Measurements from ENCODE around the gene TOP1. TPM values are rescaled to one million over a fixed set of nuclear protein-coding genes. Genes with fewer than 3 reads are reported as not detected.
A peak's percentile ranks its signal among the peaks of the same experiment; 100 is the strongest.

Gene TOP1
- total RNA-seq, 1 donor from 2014 or later: 17.2 TPM

DNA sequence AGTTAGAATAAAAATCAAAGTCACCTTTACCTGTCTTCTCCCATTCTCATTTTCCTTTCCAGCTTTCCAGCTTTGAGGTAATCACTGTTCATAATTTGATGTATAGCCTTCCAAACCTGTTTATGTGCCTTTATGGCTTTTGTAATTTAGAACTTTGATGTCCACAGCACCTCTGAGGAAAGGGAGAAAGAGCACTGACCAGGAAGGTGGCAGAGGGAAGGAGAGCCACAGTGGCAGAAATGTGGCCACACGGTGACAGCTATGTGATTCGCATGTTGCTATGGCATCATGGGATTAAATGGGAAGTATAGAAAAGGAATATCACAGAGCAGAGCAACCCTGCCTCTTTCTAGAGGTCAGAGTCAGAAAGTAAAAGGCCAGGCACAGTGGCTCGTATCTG, 57.0 kb downstream of the TOP1 start:
- Histone ChIP-seq H3K27ac (ENCODE audit: low read depth, low read length) (no peak overlapping the region), H3K4me1 (ENCODE audit: control insufficient read depth in 3 of 3, insufficient read depth in 3 of 3, low read length in 3 of 3) (no peaks in the 10 kb centered on the region), H3K9me3 (ENCODE audit: control insufficient read depth in 3 of 3, low read length in 3 of 3) (no peaks in the 10 kb centered on the region), H3K9ac (ENCODE audit: low read depth in 1 of 3, low read length in 3 of 3) (no peak overlapping the region), H3K36me3 (ENCODE audit: control insufficient read depth in 3 of 3, insufficient read depth in 3 of 3, low read length in 3 of 3) (peaks cover 13 to 32% (median 20%) of the 10 kb centered on the region in 3 donors), H3K27me3 (ENCODE audit: control insufficient read depth in 3 of 3, insufficient read depth in 3 of 3, low read length in 3 of 3) (no peaks in the 10 kb centered on the region), H3K4me3 (ENCODE audit: low read length in 3 of 3) (no peak overlapping the region)

DNA sequence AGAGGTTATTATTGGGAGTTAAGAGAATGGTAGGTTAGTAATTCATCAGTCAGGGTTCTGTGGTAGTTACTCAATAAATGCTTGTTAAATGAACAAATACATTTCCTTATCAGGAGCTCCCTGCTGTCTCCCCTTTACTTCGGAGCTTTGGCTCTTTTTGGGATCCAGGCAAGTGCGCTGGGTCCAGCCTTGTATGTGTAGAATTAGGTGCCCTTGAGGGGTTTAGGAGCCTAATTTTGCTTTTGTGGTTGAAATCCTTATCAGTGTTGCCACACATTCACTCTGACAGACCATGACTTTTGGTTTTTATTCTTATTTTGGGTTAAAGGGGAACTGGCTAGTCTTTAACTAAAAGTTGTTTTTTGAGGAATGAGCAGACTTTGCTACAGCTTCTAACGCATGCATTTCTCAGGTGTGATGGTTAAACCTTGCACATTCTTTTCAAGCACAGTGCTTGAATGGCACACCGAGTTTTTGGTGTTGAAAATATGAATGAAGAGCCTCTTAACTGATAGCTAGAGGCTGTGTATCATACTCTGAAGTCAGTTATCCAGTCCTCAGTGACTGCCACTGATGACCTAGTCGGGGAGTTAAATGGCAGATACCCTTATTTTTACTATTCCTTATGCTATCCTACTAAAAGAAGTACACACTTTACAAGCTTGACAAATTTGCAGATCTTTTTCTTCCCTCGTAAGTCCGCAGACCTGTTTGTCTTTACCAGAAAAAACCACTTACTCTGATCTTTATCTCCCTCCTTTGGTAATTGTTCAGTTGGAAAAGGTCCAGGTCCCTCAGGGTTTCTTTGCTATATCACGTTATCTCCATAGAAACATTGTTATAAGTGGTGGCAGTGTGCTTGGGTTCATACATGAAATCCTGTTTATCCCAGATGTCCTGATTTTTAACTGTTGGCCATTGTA, 58.0 kb downstream of the TOP1 start:
- no peak overlapping the region for H3K4me3 ChIP-seq (ENCODE audit: low read length in 3 of 3)
- H3K36me3 ChIP-seq (ENCODE audit: control insufficient read depth in 3 of 3, insufficient read depth in 3 of 3, low read length in 3 of 3): peaks cover 13 to 24% (median 16%) of the 10 kb centered on the region in 3 donors
- H3K27ac ChIP-seq (ENCODE audit: low read depth, low read length): no peak overlapping the region
- H3K4me1 ChIP-seq (ENCODE audit: control insufficient read depth in 3 of 3, insufficient read depth in 3 of 3, low read length in 3 of 3): no peaks in the 10 kb centered on the region
- no peaks in the 10 kb centered on the region for H3K27me3 ChIP-seq (ENCODE audit: control insufficient read depth in 3 of 3, insufficient read depth in 3 of 3, low read length in 3 of 3)
- H3K9me3 ChIP-seq (ENCODE audit: control insufficient read depth in 3 of 3, low read length in 3 of 3): no peaks in the 10 kb centered on the region
- H3K9ac ChIP-seq (ENCODE audit: low read depth in 1 of 3, low read length in 3 of 3): no peak overlapping the region

DNA sequence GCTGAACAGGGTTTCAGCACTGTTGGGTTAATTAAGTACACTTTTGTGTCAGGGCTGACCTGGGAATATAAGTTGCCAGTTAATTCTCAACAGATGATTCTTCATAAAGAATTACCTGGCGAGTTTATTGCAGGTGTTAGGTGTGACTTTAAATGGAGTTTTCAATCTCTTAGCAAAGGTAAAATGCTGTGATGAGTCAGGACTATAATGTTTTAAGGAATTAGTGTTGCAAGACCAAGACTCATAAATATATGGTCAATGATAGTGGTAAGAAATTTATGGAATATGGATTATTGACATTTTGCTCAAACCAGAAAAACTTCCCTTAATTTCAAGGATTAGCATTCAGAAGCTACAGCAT, 58.7 kb downstream of the TOP1 start:
- Histone ChIP-seq H3K27ac (ENCODE audit: low read depth, low read length) (no peak overlapping the region), H3K9me3 (ENCODE audit: control insufficient read depth in 3 of 3, low read length in 3 of 3) (no peaks in the 10 kb centered on the region), H3K9ac (ENCODE audit: low read depth in 1 of 3, low read length in 3 of 3) (no peak overlapping the region), H3K36me3 (ENCODE audit: control insufficient read depth in 3 of 3, insufficient read depth in 3 of 3, low read length in 3 of 3) (peaks cover 12 to 24% (median 20%) of the 10 kb centered on the region in 3 donors), H3K4me3 (ENCODE audit: low read length in 3 of 3) (no peak overlapping the region), H3K27me3 (ENCODE audit: control insufficient read depth in 3 of 3, insufficient read depth in 3 of 3, low read length in 3 of 3) (no peaks in the 10 kb centered on the region), H3K4me1 (ENCODE audit: control insufficient read depth in 3 of 3, insufficient read depth in 3 of 3, low read length in 3 of 3) (no peaks in the 10 kb centered on the region)

DNA sequence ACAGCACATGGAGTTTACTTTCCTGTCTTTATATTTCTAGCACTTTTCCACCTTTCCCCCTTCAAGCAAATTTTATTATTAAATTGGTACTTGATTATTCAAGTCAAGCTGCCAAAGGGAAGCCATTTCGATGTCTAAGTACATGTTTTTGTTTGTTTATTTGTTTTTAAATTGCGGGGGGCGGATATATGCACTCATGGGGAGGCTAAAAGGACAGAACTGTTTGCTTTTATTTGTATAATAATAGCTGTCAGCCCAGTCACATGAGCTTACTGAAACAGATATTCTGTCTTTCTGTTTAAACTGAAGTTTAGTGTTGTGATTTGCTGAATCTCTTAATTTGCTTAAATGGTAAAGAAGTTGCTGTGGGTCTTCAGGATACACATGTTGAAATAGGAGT, 59.2 kb downstream of the TOP1 start:
- H3K27me3 ChIP-seq (ENCODE audit: control insufficient read depth in 3 of 3, insufficient read depth in 3 of 3, low read length in 3 of 3): no peaks in the 10 kb centered on the region
- no peak overlapping the region for H3K9ac ChIP-seq (ENCODE audit: low read depth in 1 of 3, low read length in 3 of 3)
- H3K4me1 ChIP-seq (ENCODE audit: control insufficient read depth in 3 of 3, insufficient read depth in 3 of 3, low read length in 3 of 3): no peaks in the 10 kb centered on the region
- H3K4me3 ChIP-seq (ENCODE audit: low read length in 3 of 3): no peak overlapping the region
- peaks cover 14 to 25% (median 25%) of the 10 kb centered on the region in 3 donors for H3K36me3 ChIP-seq (ENCODE audit: control insufficient read depth in 3 of 3, insufficient read depth in 3 of 3, low read length in 3 of 3)
- no peaks in the 10 kb centered on the region for H3K9me3 ChIP-seq (ENCODE audit: control insufficient read depth in 3 of 3, low read length in 3 of 3)
- H3K27ac ChIP-seq (ENCODE audit: low read depth, low read length): no peak overlapping the region

DNA sequence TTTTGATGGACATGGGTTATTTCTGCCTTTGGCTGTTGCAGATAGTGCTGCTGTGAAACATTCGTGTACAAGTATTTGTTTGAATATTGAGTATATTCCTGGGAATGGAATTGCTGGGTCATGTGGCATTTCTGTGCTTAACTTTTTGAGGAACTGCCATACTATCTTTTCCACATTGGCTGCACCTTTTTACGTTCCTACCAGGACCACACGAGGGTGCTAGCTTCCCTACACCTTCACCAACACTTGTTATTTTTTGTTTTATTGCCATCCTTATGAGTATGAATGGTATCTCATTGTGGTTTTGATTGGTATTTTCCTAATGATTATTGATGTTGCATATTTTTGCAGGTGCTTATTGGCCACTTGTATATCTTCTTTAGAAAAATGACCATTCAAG, 60.9 kb downstream of the TOP1 start:
- Histone ChIP-seq H3K9ac (ENCODE audit: low read depth in 1 of 3, low read length in 3 of 3) (no peak overlapping the region), H3K4me1 (ENCODE audit: control insufficient read depth in 3 of 3, insufficient read depth in 3 of 3, low read length in 3 of 3) (no peaks in the 10 kb centered on the region), H3K27me3 (ENCODE audit: control insufficient read depth in 3 of 3, insufficient read depth in 3 of 3, low read length in 3 of 3) (no peaks in the 10 kb centered on the region), H3K36me3 (ENCODE audit: control insufficient read depth in 3 of 3, insufficient read depth in 3 of 3, low read length in 3 of 3) (peaks cover 17 to 40% (median 35%) of the 10 kb centered on the region in 3 donors), H3K4me3 (ENCODE audit: low read length in 3 of 3) (no peak overlapping the region), H3K27ac (ENCODE audit: low read depth, low read length) (no peak overlapping the region), H3K9me3 (ENCODE audit: control insufficient read depth in 3 of 3, low read length in 3 of 3) (no peaks in the 10 kb centered on the region)

DNA sequence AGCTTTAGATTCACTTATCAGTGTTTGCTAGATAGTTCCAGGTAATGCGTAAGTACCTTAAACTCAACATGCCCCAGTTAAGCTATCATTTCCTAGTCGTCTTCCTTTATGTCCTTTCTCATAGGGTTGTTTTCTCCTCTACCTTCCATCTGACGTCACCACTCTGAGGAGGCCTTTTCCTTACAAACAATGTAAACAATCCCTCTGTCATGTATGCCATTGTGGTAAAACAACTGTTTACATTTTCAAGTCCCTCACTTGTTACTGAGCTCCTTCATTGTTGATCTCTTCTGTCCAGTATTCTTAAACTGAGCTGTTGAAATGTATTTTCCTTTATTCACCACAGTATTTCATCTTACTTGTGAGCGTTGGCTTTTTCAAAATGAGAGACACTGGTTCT, 63.3 kb downstream of the TOP1 start:
- no peak overlapping the region for H3K27ac ChIP-seq (ENCODE audit: low read depth, low read length)

DNA sequence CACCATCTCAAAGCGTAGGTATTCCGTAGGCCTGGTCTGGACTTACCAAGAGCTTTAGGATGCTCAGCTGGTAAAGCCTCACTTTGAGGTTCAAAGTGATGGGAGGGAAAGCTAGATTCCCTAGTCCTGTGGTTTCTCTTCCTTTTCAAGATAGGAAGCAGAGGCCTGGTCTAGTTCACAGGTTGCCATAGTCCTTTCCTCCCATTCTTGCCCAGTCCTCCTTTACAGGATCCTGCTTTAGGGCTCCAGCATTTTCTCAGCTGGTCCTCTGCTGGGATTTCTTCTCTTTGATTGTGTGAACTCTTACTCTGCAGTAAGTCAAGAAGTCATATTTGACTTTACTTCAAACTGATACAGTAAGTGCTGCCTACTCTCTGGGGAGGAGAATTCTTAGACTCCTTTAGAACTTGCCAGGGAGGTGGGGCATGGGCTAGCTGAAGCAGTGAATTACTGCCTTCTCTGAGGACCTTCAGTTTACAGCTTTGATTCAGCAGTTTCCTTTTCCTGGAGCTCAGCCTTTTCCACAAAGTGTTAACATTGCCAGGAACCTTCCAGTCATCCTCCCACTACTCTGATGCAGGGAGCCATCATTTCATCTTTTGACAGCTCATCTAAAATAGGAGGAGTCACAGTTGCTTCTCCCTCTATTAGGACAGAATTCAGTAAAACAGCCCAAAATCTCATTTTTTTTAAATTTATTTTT, 65.9 kb downstream of the TOP1 start:
- H3K9me3 ChIP-seq (ENCODE audit: control insufficient read depth in 3 of 3, low read length in 3 of 3): no peaks in the 10 kb centered on the region

More for the DNA sequence above, 63.3 kb downstream of the TOP1 start:
- Histone ChIP-seq H3K27me3 (ENCODE audit: control insufficient read depth in 3 of 3, insufficient read depth in 3 of 3, low read length in 3 of 3) (no peaks in the 10 kb centered on the region), H3K9me3 (ENCODE audit: control insufficient read depth in 3 of 3, low read length in 3 of 3) (no peaks in the 10 kb centered on the region), H3K4me1 (ENCODE audit: control insufficient read depth in 3 of 3, insufficient read depth in 3 of 3, low read length in 3 of 3) (no peaks in the 10 kb centered on the region), H3K9ac (ENCODE audit: low read depth in 1 of 3, low read length in 3 of 3) (no peak overlapping the region), H3K36me3 (ENCODE audit: control insufficient read depth in 3 of 3, insufficient read depth in 3 of 3, low read length in 3 of 3) (peaks cover 19 to 42% (median 36%) of the 10 kb centered on the region in 3 donors), H3K4me3 (ENCODE audit: low read length in 3 of 3) (no peak overlapping the region)

DNA sequence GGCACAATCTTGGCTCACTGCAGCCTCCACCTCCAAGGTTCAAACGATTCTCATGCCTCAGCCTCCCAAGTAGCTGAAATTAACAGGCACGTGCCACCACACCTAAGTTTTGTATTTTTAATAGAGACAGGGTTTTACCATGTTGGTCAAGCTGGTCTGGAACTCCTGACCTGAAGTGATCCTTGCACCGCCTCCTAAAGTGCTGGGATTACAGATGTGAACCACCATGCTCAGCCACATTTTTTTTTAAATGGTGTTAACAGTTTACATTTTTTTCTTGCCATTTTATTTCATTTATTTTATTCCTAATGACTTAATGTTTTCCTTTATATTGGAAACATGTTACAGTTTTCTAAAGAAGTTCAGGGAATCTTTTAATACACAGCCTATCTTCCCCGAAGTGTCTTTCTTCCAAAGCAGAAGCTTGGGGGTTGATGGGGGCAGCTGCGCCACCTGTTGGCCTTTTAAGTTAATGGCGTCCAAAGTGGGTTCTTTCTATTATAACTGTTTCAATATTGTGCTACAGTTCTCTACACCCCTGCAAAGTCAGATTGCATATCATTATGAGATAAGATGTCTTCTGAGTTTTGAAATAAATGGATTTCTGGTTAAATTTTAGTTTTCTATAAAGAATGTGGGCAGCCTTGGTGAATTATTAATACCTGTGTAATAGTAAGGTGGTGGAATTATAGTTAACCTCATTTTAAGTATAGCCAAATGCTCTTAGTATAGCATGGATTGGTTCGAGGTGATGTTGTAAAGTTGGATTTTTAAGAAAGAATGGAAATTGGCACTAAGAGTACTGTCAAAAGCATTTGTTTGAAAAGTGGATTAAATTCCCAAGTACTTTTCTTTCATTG, 66.7 kb downstream of the TOP1 start:
- H3K9ac ChIP-seq (ENCODE audit: low read depth in 1 of 3, low read length in 3 of 3): no peak overlapping the region
- H3K27ac ChIP-seq (ENCODE audit: low read depth, low read length): no peak overlapping the region
- H3K4me1 ChIP-seq (ENCODE audit: control insufficient read depth in 3 of 3, insufficient read depth in 3 of 3, low read length in 3 of 3): no peaks in the 10 kb centered on the region
- peaks cover 34 to 67% (median 66%) of the 10 kb centered on the region in 3 donors for H3K36me3 ChIP-seq (ENCODE audit: control insufficient read depth in 3 of 3, insufficient read depth in 3 of 3, low read length in 3 of 3)
- no peaks in the 10 kb centered on the region for H3K27me3 ChIP-seq (ENCODE audit: control insufficient read depth in 3 of 3, insufficient read depth in 3 of 3, low read length in 3 of 3)
- H3K4me3 ChIP-seq (ENCODE audit: low read length in 3 of 3): no peak overlapping the region
- H3K9me3 ChIP-seq (ENCODE audit: control insufficient read depth in 3 of 3, low read length in 3 of 3): no peaks in the 10 kb centered on the region

More for the DNA sequence above, 65.9 kb downstream of the TOP1 start:
- H3K4me3 ChIP-seq (ENCODE audit: low read length in 3 of 3): no peak overlapping the region
- H3K36me3 ChIP-seq (ENCODE audit: control insufficient read depth in 3 of 3, insufficient read depth in 3 of 3, low read length in 3 of 3): peaks cover 28 to 60% (median 60%) of the 10 kb centered on the region in 3 donors
- no peak overlapping the region for H3K27ac ChIP-seq (ENCODE audit: low read depth, low read length)
- no peaks in the 10 kb centered on the region for H3K4me1 ChIP-seq (ENCODE audit: control insufficient read depth in 3 of 3, insufficient read depth in 3 of 3, low read length in 3 of 3)
- no peaks in the 10 kb centered on the region for H3K27me3 ChIP-seq (ENCODE audit: control insufficient read depth in 3 of 3, insufficient read depth in 3 of 3, low read length in 3 of 3)
- peak overlapping the region in 1 of 3 donors; percentile 14 for H3K9ac ChIP-seq (ENCODE audit: low read depth in 1 of 3, low read length in 3 of 3)

DNA sequence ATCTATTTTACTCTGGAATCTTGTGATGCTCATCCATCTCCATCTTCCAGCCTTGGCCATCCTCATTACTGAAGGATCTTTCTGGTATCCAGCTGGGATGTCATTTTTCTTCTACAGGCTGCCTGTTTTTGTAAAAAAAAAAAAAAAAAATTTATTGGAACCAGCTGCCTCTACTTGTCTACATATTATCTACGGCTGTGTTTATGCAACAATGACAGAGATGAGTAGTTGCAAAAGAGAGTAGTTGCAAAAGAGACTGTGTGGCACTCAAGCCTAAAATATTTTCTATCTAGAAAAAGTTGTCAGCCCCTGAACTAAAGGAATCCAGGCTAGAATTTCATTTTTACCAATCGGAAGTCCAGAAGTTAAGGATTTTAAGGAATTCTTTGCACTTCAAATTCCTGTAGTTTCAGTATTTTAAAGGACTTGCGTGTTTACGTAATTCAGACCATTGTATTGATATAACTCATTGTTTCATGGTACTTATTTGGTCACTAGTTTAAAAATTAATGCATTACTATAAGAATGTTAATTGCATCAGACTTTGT, 70.2 kb downstream of the TOP1 start:
- Histone ChIP-seq H3K9ac (ENCODE audit: low read depth in 1 of 3, low read length in 3 of 3) (no peak overlapping the region), H3K4me1 (ENCODE audit: control insufficient read depth in 3 of 3, insufficient read depth in 3 of 3, low read length in 3 of 3) (no peaks in the 10 kb centered on the region), H3K36me3 (ENCODE audit: control insufficient read depth in 3 of 3, insufficient read depth in 3 of 3, low read length in 3 of 3) (peaks cover 38 to 71% (median 67%) of the 10 kb centered on the region in 3 donors), H3K27ac (ENCODE audit: low read depth, low read length) (no peak overlapping the region), H3K9me3 (ENCODE audit: control insufficient read depth in 3 of 3, low read length in 3 of 3) (no peaks in the 10 kb centered on the region), H3K27me3 (ENCODE audit: control insufficient read depth in 3 of 3, insufficient read depth in 3 of 3, low read length in 3 of 3) (no peaks in the 10 kb centered on the region), H3K4me3 (ENCODE audit: low read length in 3 of 3) (no peak overlapping the region)

All from skeletal muscle tissue (tissue), 4 donors.